Natural killer cell treated with Interleukin-12 subunit alpha and Interleukin-12 subunit beta and Interleukin-15 and Interleukin-18, amount 100 ng/mL, for 72 hours (primary cell): ENCODE data around the gene VPS18. TPM values are rescaled to one million over a fixed set of nuclear protein-coding genes. Genes with fewer than 3 reads are reported as not detected.
A peak's percentile ranks its signal among the peaks of the same experiment; 100 is the strongest.

Source experiments
- ATAC-seq, 2 donors: fragments of 150-1000 bp; cut with Tn5 transposase in 1 of 2; sonication (Bioruptor Pico), chemical (Tn5 transposase) in 1 of 2; 2 replicates each; pipeline ENCODE4 v1.10.0; 2021
- DNase-seq: peaks from one replicate; pipeline ENCODE4 v3.0.0; 2022; ENCODE audit warnings: low spot score
- H3K27ac Mint-ChIP-seq, 2 donors: 1 replicate in 1 of 2; 2 replicates in 1 of 2; pipeline ENCODE4 v1.8.0; 2022; ENCODE audit warnings: mixed read lengths in 2 of 2, mild to moderate bottlenecking in 1 of 2, moderate library complexity in 1 of 2
- H3K27me3 Mint-ChIP-seq, 2 donors: 1 replicate in 1 of 2; 2 replicates in 1 of 2; pipeline ENCODE4 v1.8.0; 2022; ENCODE audit warnings: mixed read lengths in 2 of 2
- H3K36me3 Mint-ChIP-seq: one replicate; pipeline ENCODE4 v1.8.0; 2022; ENCODE audit warnings: mixed read lengths
- H3K4me1 Mint-ChIP-seq, 2 donors: 1 replicate in 1 of 2; 2 replicates in 1 of 2; pipeline ENCODE4 v1.8.0; 2022; ENCODE audit warnings: low read depth in 2 of 2, mixed read lengths in 2 of 2, mild to moderate bottlenecking in 1 of 2
- H3K4me3 Mint-ChIP-seq: one replicate; pipeline ENCODE4 v1.8.0; 2022; ENCODE audit warnings: mixed read lengths
- H3K9me3 Mint-ChIP-seq: 2 replicates; pipeline ENCODE4 v1.8.0; 2022; ENCODE audit warnings: mixed read lengths
- total RNA-seq, 2 donors: library from RNA; stranded (reverse); gene quantifications; one replicate each; pipeline ENCODE4 v1.2.3, GENCODE V29; 2022

Gene VPS18
- total RNA-seq, 2 donors from 2014 or later = 22.8 to 27.3 TPM

DNA sequence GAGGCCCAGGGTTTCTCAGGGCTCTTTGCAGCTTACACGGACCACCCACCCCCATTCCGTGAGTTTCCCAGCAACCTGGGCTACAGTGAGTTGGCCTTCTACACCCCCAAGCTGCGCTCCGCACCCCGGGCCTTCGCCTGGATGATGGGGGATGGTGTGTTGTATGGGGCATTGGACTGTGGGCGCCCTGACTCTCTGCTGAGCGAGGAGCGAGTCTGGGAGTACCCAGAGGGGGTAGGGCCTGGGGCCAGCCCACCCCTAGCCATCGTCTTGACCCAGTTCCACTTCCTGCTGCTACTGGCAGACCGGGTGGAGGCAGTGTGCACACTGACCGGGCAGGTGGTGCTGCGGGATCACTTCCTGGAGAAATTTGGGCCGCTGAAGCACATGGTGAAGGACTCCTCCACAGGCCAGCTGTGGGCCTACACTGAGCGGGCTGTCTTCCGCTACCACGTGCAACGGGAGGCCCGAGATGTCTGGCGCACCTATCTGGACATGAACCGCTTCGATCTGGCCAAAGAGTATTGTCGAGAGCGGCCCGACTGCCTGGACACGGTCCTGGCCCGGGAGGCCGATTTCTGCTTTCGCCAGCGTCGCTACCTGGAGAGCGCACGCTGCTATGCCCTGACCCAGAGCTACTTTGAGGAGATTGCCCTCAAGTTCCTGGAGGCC lies 5.4 kb downstream of the VPS18 start:
- Mint-ChIP-seq H3K9me3 (no peaks in the 10 kb centered on the region), H3K27ac (no peak overlapping the region), H3K27me3 (no peaks in the 10 kb centered on the region), H3K4me1 (peaks cover 32 to 43% of the 10 kb centered on the region in 2 donors), H3K4me3 (no peak overlapping the region), H3K36me3 (no peaks in the 10 kb centered on the region)
- DNase-seq = peak; percentile 58
- no peak for ATAC-seq

DNA sequence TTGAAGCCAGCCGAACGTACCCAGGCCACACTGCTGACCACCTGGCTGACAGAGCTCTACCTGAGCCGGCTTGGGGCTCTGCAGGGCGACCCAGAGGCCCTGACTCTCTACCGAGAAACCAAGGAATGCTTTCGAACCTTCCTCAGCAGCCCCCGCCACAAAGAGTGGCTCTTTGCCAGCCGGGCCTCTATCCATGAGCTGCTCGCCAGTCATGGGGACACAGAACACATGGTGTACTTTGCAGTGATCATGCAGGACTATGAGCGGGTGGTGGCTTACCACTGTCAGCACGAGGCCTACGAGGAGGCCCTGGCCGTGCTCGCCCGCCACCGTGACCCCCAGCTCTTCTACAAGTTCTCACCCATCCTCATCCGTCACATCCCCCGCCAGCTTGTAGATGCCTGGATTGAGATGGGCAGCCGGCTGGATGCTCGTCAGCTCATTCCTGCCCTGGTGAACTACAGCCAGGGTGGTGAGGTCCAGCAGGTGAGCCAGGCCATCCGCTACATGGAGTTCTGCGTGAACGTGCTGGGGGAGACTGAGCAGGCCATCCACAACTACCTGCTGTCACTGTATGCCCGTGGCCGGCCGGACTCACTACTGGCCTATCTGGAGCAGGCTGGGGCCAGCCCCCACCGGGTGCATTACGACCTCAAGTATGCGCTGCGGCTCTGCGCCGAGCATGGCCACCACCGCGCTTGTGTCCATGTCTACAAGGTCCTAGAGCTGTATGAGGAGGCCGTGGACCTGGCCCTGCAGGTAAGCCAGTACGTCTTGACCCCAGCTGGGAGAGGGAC lies 6.2 kb downstream of the VPS18 start:
- Mint-ChIP-seq H3K4me1 (peaks cover 24 to 39% of the 10 kb centered on the region in 2 donors), H3K27ac (no peak overlapping the region), H3K4me3 (no peak overlapping the region), H3K27me3 (no peaks in the 10 kb centered on the region), H3K36me3 (no peaks in the 10 kb centered on the region), H3K9me3 (no peaks in the 10 kb centered on the region)
- no peak for ATAC-seq
- peak; percentile 59 for DNase-seq

DNA sequence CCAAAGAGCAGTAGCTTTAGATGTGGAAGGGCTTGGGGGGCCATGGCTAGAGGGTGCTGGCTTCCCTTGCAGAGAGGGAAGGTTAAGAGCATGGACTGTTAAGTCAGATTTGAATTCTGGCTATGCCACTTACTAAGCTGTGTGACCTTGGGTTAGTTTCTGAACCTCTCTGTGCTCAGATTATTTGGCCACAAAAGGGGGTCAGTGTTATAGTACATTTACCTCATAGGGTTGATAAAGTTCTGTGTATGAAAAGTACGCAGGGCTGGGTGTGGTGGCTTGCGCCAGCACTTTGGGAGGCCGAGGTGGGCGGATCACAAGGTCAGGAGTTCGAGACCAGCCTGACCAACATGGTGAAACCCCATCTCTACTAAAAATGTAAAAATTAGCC lies 6.8 kb downstream of the VPS18 start:
- Mint-ChIP-seq H3K27me3 (no peaks in the 10 kb centered on the region), H3K4me3 (no peak overlapping the region), H3K4me1 (peaks cover 20 to 33% of the 10 kb centered on the region in 2 donors), H3K27ac (no peak overlapping the region), H3K36me3 (no peaks in the 10 kb centered on the region), H3K9me3 (no peaks in the 10 kb centered on the region)
- no peak for ATAC-seq
- no peak for DNase-seq

DNA sequence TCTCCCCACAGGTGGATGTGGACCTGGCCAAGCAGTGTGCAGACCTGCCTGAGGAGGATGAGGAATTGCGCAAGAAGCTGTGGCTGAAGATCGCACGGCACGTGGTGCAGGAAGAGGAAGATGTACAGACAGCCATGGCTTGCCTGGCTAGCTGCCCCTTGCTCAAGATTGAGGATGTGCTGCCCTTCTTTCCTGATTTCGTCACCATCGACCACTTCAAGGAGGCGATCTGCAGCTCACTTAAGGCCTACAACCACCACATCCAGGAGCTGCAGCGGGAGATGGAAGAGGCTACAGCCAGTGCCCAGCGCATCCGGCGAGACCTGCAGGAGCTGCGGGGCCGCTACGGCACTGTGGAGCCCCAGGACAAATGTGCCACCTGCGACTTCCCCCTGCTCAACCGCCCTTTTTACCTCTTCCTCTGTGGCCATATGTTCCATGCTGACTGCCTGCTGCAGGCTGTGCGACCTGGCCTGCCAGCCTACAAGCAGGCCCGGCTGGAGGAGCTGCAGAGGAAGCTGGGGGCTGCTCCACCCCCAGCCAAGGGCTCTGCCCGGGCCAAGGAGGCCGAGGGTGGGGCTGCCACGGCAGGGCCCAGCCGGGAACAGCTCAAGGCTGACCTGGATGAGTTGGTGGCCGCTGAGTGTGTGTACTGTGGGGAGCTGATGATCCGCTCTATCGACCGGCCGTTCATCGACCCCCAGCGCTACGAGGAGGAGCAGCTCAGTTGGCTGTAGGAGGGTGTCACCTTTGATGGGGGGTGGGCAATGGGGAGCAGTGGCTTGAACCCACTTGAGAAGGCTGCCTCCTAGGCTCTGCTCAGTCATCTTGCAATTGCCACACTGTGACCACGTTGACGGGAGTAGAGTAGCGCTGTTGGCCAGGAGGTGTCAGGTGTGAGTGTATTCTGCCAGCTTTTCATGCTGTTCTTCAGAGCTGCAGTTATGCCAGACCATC lies 8.6 kb downstream of the VPS18 start:
- Mint-ChIP-seq H3K4me1 (peaks cover 22 to 34% of the 10 kb centered on the region in 2 donors), H3K9me3 (no peaks in the 10 kb centered on the region), H3K27ac (peak overlapping the region; percentile 26 to 60), H3K4me3 (peak overlapping the region; percentile 39), H3K36me3 (no peaks in the 10 kb centered on the region), H3K27me3 (no peaks in the 10 kb centered on the region)
- ATAC-seq (peak; percentile 37 to 69), DNase-seq (peak; percentile 65)

DNA sequence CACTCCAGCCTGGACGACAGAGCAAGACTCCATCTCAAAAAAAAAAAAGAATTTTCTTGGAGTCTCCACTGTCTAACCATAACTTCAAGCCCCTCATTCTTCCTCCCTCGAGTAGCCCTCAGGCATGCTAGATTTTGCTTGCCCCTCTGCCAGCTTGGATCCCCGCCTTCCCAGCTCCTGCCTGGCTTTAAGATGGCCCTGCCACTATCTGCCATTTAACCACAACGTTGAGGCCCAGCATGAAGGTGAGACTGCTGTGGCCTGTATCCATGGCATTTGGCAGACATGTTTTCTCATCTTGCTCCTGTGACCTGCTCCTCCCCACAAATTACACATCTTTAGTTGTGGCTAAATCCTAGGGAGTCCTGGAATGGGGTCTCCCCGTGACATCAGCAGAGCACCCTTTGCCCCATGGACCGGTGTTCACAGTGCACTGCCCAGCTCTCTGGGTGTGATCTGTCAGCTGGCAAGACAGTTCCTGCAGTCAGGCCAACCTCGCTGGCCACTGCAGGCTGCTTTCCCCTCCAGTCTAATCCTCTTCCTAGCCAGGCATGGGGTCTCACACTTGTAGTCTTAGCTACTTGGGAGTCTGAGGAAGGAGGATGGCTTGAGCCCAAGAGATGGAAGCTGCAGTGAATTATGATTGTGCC lies 10.4 kb downstream of the VPS18 start:
- no peaks in the 10 kb centered on the region for H3K36me3 Mint-ChIP-seq
- H3K27ac Mint-ChIP-seq = no peak overlapping the region
- DNase-seq (peak; percentile 28), ATAC-seq (no peak)
- H3K4me1 Mint-ChIP-seq = peaks cover 22 to 33% of the 10 kb centered on the region in 2 donors
- no peak overlapping the region for H3K4me3 Mint-ChIP-seq
- no peaks in the 10 kb centered on the region for H3K27me3 Mint-ChIP-seq
- H3K9me3 Mint-ChIP-seq = no peaks in the 10 kb centered on the region

DNA sequence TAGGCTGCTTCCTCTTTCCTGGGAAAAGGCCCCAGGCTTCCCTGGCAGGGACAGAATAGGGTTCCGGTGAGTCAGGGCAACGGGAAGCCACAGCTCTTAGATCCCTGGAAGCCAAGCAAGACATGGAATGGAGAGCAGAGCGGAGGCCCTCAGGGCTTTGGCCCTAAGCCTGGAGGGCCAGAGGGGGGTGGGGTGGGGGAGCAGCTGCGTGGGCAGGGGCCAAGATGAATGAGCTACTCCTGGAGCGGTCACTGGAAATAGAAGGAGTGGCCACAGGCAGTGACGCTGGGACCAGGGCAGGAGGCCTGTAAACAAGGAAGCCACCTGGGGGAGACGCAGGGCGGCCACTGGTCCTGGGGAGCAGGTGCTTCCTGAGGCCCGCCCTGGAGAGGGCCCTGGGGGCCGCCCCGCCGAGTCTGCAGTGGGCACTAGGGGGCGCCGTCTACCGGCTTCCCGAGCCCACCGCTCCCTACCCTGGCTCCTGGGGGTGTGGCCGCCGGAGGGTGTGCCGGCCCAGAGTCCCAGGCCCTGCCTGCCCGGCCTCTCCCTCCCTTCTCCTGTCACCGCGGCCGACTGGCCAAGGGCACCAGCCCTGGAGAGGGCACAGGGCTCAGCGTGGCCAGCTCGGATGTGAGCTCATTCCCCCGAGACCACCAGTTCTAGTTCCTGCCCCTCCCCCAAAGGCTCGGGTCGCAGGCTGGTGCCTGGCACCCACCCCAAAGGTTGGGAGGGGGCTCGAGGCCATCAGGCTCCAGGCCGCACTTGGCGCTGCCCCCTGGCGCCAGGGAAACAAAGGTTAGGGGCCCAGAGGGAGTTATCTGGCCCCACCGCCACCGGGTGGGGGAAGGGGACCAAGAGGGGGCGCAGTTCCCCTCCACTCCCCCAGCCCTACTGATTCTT lies 12.1 kb downstream of the VPS18 start:
- peak overlapping the region; percentile 58 for H3K4me3 Mint-ChIP-seq
- no peaks in the 10 kb centered on the region for H3K36me3 Mint-ChIP-seq
- no peaks in the 10 kb centered on the region for H3K27me3 Mint-ChIP-seq
- peak overlapping the region in 1 of 2 donors; percentile 31 for H3K27ac Mint-ChIP-seq
- peaks cover 22 to 24% of the 10 kb centered on the region in 2 donors for H3K4me1 Mint-ChIP-seq
- no peaks in the 10 kb centered on the region for H3K9me3 Mint-ChIP-seq
- DNase-seq = peak; percentile 74
- ATAC-seq = peak; percentile 83 to 85

DNA sequence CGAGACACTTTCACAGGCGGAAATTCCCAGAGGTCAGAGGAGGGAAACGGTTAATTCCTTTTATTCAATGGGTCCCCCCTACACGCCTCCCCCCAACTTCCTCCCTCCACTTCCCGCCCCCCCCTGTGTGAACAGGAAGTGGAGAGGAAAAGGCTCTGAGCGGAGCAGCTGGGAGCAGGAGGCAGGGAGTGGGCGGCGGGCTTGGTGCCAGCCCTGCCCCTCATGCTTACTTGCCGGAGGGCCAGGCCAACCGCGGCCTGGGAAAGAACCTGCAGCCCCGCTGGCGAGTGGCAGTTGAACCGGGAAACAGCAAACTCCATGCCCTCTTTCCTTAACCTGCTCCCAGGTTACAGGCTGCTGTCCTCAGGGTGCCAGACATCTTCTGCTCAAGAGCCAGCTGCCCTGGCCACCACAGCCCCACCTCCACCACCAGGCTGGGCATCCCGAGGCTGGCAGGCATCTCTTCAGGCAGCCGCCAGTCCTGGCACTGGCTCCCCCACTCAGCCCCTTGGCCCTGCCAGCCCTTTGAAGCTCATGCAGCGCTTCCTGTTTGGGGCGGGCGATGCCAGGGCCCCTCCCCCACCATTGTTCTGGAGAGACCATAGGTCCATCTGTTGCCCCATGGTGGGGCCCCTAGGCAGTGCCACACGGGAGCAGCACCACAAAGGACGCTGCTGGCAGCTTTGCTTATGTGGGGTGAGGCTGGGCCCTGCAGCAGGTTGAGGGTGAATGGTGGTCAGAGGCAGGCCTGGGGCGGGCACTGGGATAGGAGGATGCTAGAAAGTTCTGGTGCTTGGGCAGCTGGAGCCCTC lies 12.9 kb downstream of the VPS18 start:
- H3K4me3 Mint-ChIP-seq = peak overlapping the region; percentile 58
- ATAC-seq = peak; percentile 45 to 54
- no peaks in the 10 kb centered on the region for H3K27me3 Mint-ChIP-seq
- H3K36me3 Mint-ChIP-seq = no peaks in the 10 kb centered on the region
- H3K27ac Mint-ChIP-seq = peak overlapping the region; percentile 51 to 84
- no peaks in the 10 kb centered on the region for H3K9me3 Mint-ChIP-seq
- H3K4me1 Mint-ChIP-seq = peaks cover 20 to 24% of the 10 kb centered on the region in 2 donors
- peak; percentile 72 for DNase-seq

DNA sequence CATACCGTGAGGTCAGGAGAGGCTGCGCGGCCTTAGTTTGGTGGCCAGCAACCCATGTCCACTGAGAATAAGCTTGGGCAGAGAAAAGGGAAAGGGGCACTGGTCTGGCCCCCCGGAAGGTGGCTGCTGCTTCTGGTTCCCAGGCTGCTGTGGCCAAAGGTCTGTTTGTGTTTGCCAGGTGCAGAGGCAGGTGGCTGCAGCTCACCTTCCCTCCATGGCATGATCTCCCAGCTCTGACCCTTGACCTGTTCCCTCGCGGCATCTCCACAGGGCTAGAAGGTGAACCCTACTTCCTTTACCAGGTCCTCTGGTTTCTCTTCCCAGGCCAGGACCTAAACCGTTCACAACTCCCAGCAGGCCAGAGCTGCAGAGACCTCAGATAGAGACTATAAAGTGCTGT lies 13.8 kb downstream of the VPS18 start:
- H3K9me3 Mint-ChIP-seq = no peaks in the 10 kb centered on the region

DNA sequence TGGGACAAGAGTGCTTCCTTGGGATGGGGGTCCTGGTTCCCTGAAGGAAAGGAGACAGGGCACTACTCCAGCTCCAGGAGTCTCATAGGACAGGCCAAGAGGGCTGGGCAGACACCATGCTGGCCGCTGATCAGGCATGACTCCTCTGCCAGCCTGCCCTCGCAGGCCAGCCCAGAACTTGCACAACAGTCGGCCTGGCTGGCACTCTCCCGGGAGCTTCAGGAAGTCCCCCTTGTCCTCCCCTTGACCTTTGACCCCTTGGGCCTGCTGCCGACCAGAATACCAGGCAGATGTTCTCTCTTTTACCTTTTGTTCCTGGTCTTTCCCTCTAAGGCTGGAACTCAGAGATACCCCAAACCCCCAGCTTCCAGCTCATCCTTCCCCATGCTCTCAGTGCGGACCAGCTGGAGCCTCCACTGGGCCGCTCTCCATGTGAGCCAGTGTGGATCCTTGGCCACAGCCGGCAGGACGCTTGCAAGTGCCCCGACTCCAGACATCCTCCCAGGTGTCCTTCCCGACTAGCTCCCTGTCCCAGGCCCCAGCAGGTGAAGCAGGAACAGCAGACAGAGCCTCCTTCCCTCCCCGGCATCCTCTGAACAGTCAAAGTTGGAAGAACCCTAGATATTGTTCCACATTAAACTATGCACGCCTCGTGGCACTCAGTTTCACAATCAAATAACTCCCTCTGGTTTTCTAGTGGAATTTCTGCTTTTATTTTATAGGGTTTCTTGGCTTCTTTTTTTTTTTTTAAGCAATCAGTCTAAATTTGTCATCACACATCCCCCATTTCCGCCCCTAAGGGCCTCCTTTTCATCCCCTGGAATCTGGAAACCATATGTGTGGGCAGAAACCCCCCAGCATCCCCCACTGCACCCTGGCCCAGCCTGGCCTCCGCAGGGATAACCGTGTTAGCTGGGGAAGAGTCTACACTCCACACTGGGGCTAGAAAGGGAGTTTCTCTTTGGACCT lies 15.7 kb downstream of the VPS18 start:
- peaks cover 4 to 6% of the 10 kb centered on the region in 2 donors for H3K4me1 Mint-ChIP-seq
- no peaks in the 10 kb centered on the region for H3K36me3 Mint-ChIP-seq
- no peak overlapping the region for H3K4me3 Mint-ChIP-seq
- H3K27me3 Mint-ChIP-seq = no peaks in the 10 kb centered on the region
- ATAC-seq (no peak), DNase-seq (no peak)
- no peaks in the 10 kb centered on the region for H3K9me3 Mint-ChIP-seq
- no peak overlapping the region for H3K27ac Mint-ChIP-seq

More for the DNA sequence above, 13.8 kb downstream of the VPS18 start:
- Mint-ChIP-seq H3K36me3 (no peaks in the 10 kb centered on the region), H3K4me1 (peaks cover 14 to 19% of the 10 kb centered on the region in 2 donors), H3K27me3 (no peaks in the 10 kb centered on the region), H3K4me3 (peak overlapping the region; percentile 15), H3K27ac (peak overlapping the region in 1 of 2 donors; percentile 84)
- no peak for DNase-seq
- no peak for ATAC-seq

DNA sequence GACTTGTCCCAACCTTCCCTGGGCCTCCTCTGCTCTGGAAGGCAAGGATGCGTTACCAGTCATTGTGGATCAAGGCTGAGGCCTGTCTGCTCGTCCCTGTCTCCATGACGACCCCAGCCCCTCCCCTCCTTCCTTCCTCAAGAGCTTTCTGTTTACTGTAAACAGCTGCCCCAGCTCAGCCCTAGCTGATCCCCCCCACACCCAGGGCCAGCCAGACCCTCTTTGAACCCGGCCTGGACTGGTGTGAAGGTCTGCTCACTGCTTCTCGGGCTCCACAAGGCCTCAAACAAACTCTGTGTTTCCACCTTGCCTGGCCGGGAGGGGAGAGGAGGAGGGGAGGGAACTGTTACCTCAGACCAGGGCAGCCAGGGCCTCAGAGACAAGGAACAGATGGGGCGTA lies 16.9 kb downstream of the VPS18 start:
- Mint-ChIP-seq H3K36me3 (no peaks in the 10 kb centered on the region), H3K27me3 (no peaks in the 10 kb centered on the region), H3K4me3 (no peak overlapping the region), H3K9me3 (no peaks in the 10 kb centered on the region), H3K27ac (no peak overlapping the region), H3K4me1 (peaks cover 4 to 6% of the 10 kb centered on the region in 2 donors)
- no peak for DNase-seq
- no peak for ATAC-seq

DNA sequence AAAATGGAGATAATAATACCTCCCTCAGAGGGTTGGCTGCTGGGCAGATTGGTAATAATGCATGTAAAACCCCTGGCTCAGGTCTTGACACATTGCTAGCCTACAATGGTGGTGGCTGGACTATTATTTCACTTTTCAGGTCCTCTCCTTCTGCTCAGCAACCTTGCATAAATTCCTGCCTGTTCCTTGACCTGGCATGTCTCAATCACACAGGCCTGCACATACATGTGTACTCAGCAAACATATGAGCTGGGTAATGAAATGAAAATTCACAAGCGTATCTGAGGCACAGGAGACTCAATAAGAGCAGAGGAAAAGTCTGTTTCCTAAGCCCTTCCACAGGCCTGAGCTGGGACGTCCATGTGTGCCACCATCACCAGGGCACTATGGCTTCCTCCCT lies 17.4 kb downstream of the VPS18 start:
- Mint-ChIP-seq H3K27ac (no peak overlapping the region), H3K27me3 (no peaks in the 10 kb centered on the region)

More for the DNA sequence above, 17.4 kb downstream of the VPS18 start:
- no peaks in the 10 kb centered on the region for H3K9me3 Mint-ChIP-seq
- no peak for DNase-seq
- no peak for ATAC-seq
- H3K36me3 Mint-ChIP-seq = no peaks in the 10 kb centered on the region
- peaks cover 4 to 6% of the 10 kb centered on the region in 2 donors for H3K4me1 Mint-ChIP-seq
- H3K4me3 Mint-ChIP-seq = no peak overlapping the region
